ENCODE results near the gene MAML3.

DNA sequence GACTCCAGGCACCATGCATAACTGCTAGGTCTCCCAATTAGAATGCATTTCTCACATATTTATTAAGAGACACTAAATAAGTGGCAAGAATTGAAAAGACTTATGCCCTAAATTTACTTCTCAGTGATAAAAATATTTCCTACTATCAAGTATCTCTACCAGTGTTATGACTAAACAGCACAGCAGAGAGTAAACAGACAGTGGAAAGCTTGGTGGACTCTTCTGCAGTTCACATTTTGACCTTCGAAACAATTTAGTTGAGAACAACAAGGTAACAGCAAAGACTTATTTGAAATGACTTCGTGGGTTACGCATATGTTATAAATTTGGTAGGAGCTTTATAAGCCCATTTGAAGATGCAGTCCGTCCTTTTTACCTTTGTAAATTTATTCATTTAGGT lies 16.3 kb upstream of the MAML3 start:
- TF ChIP-seq, protein P1, sequence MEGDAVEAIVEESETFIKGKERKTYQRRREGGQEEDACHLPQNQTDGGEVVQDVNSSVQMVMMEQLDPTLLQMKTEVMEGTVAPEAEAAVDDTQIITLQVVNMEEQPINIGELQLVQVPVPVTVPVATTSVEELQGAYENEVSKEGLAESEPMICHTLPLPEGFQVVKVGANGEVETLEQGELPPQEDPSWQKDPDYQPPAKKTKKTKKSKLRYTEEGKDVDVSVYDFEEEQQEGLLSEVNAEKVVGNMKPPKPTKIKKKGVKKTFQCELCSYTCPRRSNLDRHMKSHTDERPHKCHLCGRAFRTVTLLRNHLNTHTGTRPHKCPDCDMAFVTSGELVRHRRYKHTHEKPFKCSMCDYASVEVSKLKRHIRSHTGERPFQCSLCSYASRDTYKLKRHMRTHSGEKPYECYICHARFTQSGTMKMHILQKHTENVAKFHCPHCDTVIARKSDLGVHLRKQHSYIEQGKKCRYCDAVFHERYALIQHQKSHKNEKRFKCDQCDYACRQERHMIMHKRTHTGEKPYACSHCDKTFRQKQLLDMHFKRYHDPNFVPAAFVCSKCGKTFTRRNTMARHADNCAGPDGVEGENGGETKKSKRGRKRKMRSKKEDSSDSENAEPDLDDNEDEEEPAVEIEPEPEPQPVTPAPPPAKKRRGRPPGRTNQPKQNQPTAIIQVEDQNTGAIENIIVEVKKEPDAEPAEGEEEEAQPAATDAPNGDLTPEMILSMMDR (IDR thresholded peaks at IDR 0.05), result no peak
- no peak for TF ChIP-seq POLR2A (IDR thresholded peaks at IDR 0.05)

Data from uterus (tissue), 2 donors.